SK-N-SH (cell line): Measurements from ENCODE around the gene PAN2. TPM values are rescaled to one million over a fixed set of nuclear protein-coding genes. Genes with fewer than 3 reads are reported as not detected.

Source experiments
- CTCF ChIA-PET: fragments of 300-600, 350-600 bp; formaldehyde crosslinking; extraction: SDS; loops from one replicate; lab custom pipeline; 2021; lab: Yijun Ruan, JAX
- POLR2A ChIA-PET: fragments of 350-600 bp; sonication (Branson Sonifier 250); formaldehyde crosslinking; extraction: SDS; loops from one replicate; lab custom pipeline; 2020; ENCODE audit warnings: antibody characterized with exemption, inconsistent platforms; lab: Yijun Ruan, JAX
- DNase-seq: peaks from one replicate; pipeline ENCODE4 v3.0.0; 2012
- H2AFZ ChIP-seq: fragments of 200-600 bp; sonication (generic); 2 replicates; pipeline ENCODE4 v1.8.1; 2016; ENCODE audit warnings: antibody characterized with exemption, mild to moderate bottlenecking, low read depth
- H3F3A ChIP-seq: fragments of 200-600 bp; sonication (generic); replicated peaks from 2 replicates; pipeline ENCODE3; 2016; ENCODE audit warnings: antibody characterized with exemption, mild to moderate bottlenecking; ENCODE audit not compliant: insufficient read depth
- H3K27ac ChIP-seq, 2 experiments: fragments of 200-500 bp in 1 of 2; fragments of 200-600 bp in 1 of 2; sonication (Bioruptor generic) in 1 of 2; sonication (generic), shearing (Covaris generic) in 1 of 2; 2 replicates each; pipeline versions ENCODE4 v1.5.1 to v1.6.1; 2014 to 2016; ENCODE audit warnings: low read depth in 2 of 2, inconsistent platforms in 1 of 2, low read length in 1 of 2, mild to moderate bottlenecking in 1 of 2, mixed read lengths in 1 of 2
- H3K27me3 ChIP-seq: fragments of 200-600 bp; sonication (generic), shearing (Covaris generic); 2 replicates; pipeline ENCODE4 v1.6.1; 2016; ENCODE audit warnings: mixed run types; ENCODE audit not compliant: insufficient read depth
- H3K36me3 ChIP-seq, 2 experiments: fragments of 200-500 bp in 1 of 2; fragments of 200-600 bp in 1 of 2; sonication (Bioruptor generic) in 1 of 2; sonication (generic) in 1 of 2; replicated peaks in 1 of 2; 2 replicates each; pipeline versions ENCODE3 to v1.5.1; 2014 to 2016; ENCODE audit warnings: low read length in 1 of 2, mild to moderate bottlenecking in 1 of 2; ENCODE audit not compliant: insufficient read depth in 2 of 2, control insufficient read depth in 1 of 2
- H3K4me1 ChIP-seq, 2 experiments: fragments of 200-500 bp in 1 of 2; fragments of 200-600 bp in 1 of 2; sonication (Bioruptor generic) in 1 of 2; sonication (generic), shearing (Covaris generic) in 1 of 2; 2 replicates each; pipeline versions ENCODE4 v1.5.1 to v1.6.1; 2014 to 2016; ENCODE audit warnings: low read depth in 1 of 2, low read length in 1 of 2, mixed run types in 1 of 2; ENCODE audit not compliant: insufficient read depth in 2 of 2, control insufficient read depth in 1 of 2
- H3K4me2 ChIP-seq: fragments of 200-600 bp; sonication (generic), shearing (Covaris generic); 2 replicates; pipeline ENCODE4 v1.6.1; 2017; ENCODE audit warnings: mixed run types
- H3K4me3 ChIP-seq, 2 experiments: fragments of 200-500 bp in 1 of 2; fragments of 200-600 bp in 1 of 2; sonication (Bioruptor generic) in 1 of 2; sonication (generic), shearing (Covaris generic) in 1 of 2; 2 replicates each; pipeline versions ENCODE4 v1.5.1 to v1.8.1; 2014 to 2016; ENCODE audit warnings: low read depth in 2 of 2, inconsistent platforms in 1 of 2, low read length in 1 of 2, mild to moderate bottlenecking in 1 of 2, mixed read lengths in 1 of 2, moderate library complexity in 1 of 2
- H3K79me2 ChIP-seq: fragments of 200-600 bp; sonication (generic); 2 replicates; pipeline ENCODE4 v1.8.1; 2017; ENCODE audit warnings: mild to moderate bottlenecking; ENCODE audit not compliant: insufficient read depth
- H3K9ac ChIP-seq: fragments of 200-600 bp; sonication (generic); 2 replicates; pipeline ENCODE4 v1.6.1; 2017; ENCODE audit warnings: mixed run types
- H3K9me2 ChIP-seq: fragments of 200-600 bp; sonication (generic); 2 replicates; pipeline ENCODE4 v1.6.1; 2017; ENCODE audit warnings: mixed run types
- H3K9me3 ChIP-seq: fragments of 200-600 bp; sonication (generic); 2 replicates; pipeline ENCODE4 v1.6.1; 2017; ENCODE audit warnings: mixed run types, mild to moderate bottlenecking, moderate library complexity
- H4K20me1 ChIP-seq: fragments of 200-600 bp; sonication (generic); 2 replicates; pipeline ENCODE4 v1.6.1; 2017; ENCODE audit warnings: mild to moderate bottlenecking, mixed run types; ENCODE audit not compliant: insufficient read depth
- ELF1 ChIP-seq: IDR thresholded peaks from 2 replicates; pipeline ENCODE4 v1.4.0; 2012
- GABPA ChIP-seq: IDR thresholded peaks from 2 replicates; pipeline ENCODE4 v1.4.0; 2012; ENCODE audit warnings: low read depth, mild to moderate bottlenecking
- GATA2 ChIP-seq: sonication (generic); formaldehyde crosslinking; IDR thresholded peaks from 2 replicates; pipeline ENCODE4 v1.5.0; 2020; ENCODE audit warnings: mild to moderate bottlenecking, missing genetic modification reagents
- RFX5 ChIP-seq: IDR thresholded peaks from 2 replicates; pipeline ENCODE4 v1.6.1; 2012; ENCODE audit warnings: mild to moderate bottlenecking, improper control_type of control experiment, low read length
- TCF12 ChIP-seq: IDR thresholded peaks from 2 replicates; pipeline ENCODE4 v1.4.0; 2012
- YY1 ChIP-seq: IDR thresholded peaks from 2 replicates; pipeline ENCODE4 v1.4.0; 2012; ENCODE audit warnings: low read depth, mild to moderate bottlenecking
- WGBS: methylation state at CpG from one replicate; pipeline ENCODE4 v1.1.6; 2017; ENCODE audit warnings: low lambda C conversion rate; 5-methylcytosine and 5-hydroxymethylcytosine counted together
- polyA plus RNA-seq, 3 experiments: library from polyadenylated mRNA; depleted of rRNA; stranded (reverse); fragments of >200 nt; gene quantifications; 2 replicates each; pipeline ENCODE4 v1.2.3, GENCODE V29; 2012
- TF ChIP-seq, protein P1 (sequence below): IDR thresholded peaks from 2 replicates; pipeline ENCODE4 v1.6.1; 2012; ENCODE audit warnings: mild to moderate bottlenecking, low read depth, low read length, moderate library complexity
- TF ChIP-seq, protein P2 (sequence below): IDR thresholded peaks from 2 replicates; pipeline ENCODE4 v1.4.0; 2012; ENCODE audit warnings: low read depth, borderline replicate concordance

PAN2 gene
- polyA plus RNA-seq, 1 of the 3 experiments (the other 2 are of a cell fraction): 37.1 TPM

DNA sequence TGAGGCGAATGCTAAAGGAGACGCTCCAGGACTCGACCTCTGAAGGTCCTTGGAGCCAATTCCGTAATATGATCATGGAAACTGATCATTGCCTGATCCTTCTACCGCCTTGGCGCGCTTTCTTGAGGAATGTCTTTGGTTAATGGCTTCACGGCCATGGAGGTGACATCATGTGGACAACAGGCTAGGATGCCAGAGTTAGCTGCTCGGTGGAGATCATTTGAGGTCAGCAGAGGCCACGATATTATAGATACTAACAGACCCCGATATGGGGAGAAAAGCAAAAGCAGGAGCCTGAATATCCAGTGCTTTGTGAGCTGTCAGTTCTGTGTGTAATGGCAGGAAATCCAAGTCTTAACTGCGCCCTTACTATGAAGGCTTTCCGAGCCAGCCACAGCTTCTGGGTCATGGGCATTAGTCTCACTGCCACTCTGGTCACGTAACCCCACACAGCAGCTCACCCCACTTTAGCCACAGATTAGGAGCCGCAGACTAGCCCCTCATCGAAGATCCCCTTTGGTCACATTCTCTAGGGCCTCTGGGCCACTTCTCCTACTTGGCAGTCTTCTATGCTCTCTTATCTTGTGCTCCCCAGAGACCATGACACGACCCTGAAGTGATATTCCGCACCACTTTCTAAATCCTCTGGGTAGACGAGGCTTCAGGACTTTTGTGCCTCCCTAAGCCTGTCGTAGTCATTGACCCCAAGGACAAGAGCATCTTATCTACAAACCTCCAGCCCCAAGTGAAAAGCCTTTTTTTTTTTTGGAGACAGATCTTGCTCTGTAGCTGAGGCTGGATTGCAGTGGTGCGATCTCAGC lies 32.9 kb downstream of the PAN2 start:
- Histone ChIP-seq H3K27ac (peak overlapping the region; percentile 82 to 85), H2AFZ (peak overlapping the region; percentile 83; the same call in 1 of the 2 replicates), H3F3A (peaks cover 34% of the 10 kb centered on the region), H3K27me3 (no peaks in the 10 kb centered on the region), H3K9ac (peak overlapping the region; percentile 73), H4K20me1 (peaks cover 33% of the 10 kb centered on the region), H3K36me3 (peaks cover 4 to 28% of the 10 kb centered on the region in 2 experiments), H3K79me2 (peaks cover 55% of the 10 kb centered on the region), H3K4me2 (peak overlapping the region; percentile 87), H3K4me1 (peaks cover 14 to 27% of the 10 kb centered on the region in 2 experiments; a peak in 2 of 4 replicates), H3K4me3 (peak overlapping the region; percentile 78 to 92), H3K9me3 (no peaks in the 10 kb centered on the region), H3K9me2 (no peaks in the 10 kb centered on the region)
- TF ChIP-seq TCF12 (no peak), GATA2 (CRISPR knock-in tag) (0 out of 2 replicates have a peak, but pooled peaks have one; percentile 14), YY1 (peak; percentile 7; the same call in 1 of the 2 replicates), RFX5 (no peak), GABPA (no peak), ELF1 (no peak)
- TF ChIP-seq, protein P1, sequence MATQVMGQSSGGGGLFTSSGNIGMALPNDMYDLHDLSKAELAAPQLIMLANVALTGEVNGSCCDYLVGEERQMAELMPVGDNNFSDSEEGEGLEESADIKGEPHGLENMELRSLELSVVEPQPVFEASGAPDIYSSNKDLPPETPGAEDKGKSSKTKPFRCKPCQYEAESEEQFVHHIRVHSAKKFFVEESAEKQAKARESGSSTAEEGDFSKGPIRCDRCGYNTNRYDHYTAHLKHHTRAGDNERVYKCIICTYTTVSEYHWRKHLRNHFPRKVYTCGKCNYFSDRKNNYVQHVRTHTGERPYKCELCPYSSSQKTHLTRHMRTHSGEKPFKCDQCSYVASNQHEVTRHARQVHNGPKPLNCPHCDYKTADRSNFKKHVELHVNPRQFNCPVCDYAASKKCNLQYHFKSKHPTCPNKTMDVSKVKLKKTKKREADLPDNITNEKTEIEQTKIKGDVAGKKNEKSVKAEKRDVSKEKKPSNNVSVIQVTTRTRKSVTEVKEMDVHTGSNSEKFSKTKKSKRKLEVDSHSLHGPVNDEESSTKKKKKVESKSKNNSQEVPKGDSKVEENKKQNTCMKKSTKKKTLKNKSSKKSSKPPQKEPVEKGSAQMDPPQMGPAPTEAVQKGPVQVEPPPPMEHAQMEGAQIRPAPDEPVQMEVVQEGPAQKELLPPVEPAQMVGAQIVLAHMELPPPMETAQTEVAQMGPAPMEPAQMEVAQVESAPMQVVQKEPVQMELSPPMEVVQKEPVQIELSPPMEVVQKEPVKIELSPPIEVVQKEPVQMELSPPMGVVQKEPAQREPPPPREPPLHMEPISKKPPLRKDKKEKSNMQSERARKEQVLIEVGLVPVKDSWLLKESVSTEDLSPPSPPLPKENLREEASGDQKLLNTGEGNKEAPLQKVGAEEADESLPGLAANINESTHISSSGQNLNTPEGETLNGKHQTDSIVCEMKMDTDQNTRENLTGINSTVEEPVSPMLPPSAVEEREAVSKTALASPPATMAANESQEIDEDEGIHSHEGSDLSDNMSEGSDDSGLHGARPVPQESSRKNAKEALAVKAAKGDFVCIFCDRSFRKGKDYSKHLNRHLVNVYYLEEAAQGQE: no peak
- TF ChIP-seq, protein P2, sequence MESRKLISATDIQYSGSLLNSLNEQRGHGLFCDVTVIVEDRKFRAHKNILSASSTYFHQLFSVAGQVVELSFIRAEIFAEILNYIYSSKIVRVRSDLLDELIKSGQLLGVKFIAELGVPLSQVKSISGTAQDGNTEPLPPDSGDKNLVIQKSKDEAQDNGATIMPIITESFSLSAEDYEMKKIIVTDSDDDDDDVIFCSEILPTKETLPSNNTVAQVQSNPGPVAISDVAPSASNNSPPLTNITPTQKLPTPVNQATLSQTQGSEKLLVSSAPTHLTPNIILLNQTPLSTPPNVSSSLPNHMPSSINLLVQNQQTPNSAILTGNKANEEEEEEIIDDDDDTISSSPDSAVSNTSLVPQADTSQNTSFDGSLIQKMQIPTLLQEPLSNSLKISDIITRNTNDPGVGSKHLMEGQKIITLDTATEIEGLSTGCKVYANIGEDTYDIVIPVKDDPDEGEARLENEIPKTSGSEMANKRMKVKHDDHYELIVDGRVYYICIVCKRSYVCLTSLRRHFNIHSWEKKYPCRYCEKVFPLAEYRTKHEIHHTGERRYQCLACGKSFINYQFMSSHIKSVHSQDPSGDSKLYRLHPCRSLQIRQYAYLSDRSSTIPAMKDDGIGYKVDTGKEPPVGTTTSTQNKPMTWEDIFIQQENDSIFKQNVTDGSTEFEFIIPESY: no peak
- DNase-seq: no peak
- ChIA-PET POLR2A (interaction anchor here (1.0 to 1.7 kb wide), 2 partner anchors 34 to 327 kb away, joined by 3 to 4 read pairs; partner anchors contain the start of genes COQ10A and RAB5B), CTCF (interaction anchor here (0.9 kb wide), 1 partner anchor 14 kb away, joined by 3 read pairs; no protein-coding TSS in a partner anchor)
- WGBS: 52% methylated on average over 21 of the region's 21 CpGs
